H9 (cell line): ENCODE data around the gene DCAF7. TPM values are rescaled to one million over a fixed set of nuclear protein-coding genes. Genes with fewer than 3 reads are reported as not detected.

Source experiments
- DNase-seq: peaks from one replicate; pipeline ENCODE4 v3.0.0-alpha.2; 2017
- H2AFZ ChIP-seq: one replicate; pipeline ENCODE4 v1.6.1; 2013; ENCODE audit warnings: mild to moderate bottlenecking, low read length, control low read depth, moderate library complexity
- H2AK5ac ChIP-seq: 2 replicates; pipeline ENCODE4 v1.6.1; 2013; ENCODE audit warnings: low read length, control low read depth, mixed read lengths; ENCODE audit not compliant: insufficient read length
- H2BK120ac ChIP-seq: one replicate; pipeline ENCODE4 v1.6.1; 2013; ENCODE audit warnings: low read depth, mild to moderate bottlenecking, low read length, control low read depth, inconsistent platforms; ENCODE audit not compliant: poor library complexity, severe bottlenecking
- H2BK12ac ChIP-seq: 2 replicates; pipeline ENCODE4 v1.6.1; 2013; ENCODE audit warnings: low read length, control low read depth, mixed read lengths, low read depth; ENCODE audit not compliant: insufficient read length
- H2BK15ac ChIP-seq: 2 replicates; pipeline ENCODE4 v1.6.1; 2013; ENCODE audit warnings: low read depth, low read length, control low read depth
- H2BK20ac ChIP-seq: one replicate; pipeline ENCODE4 v1.6.1; 2013; ENCODE audit warnings: low read depth, mild to moderate bottlenecking, low read length, control low read depth, inconsistent platforms; ENCODE audit not compliant: poor library complexity, severe bottlenecking
- H2BK5ac ChIP-seq: 2 replicates; pipeline ENCODE4 v1.6.1; 2013; ENCODE audit warnings: low read length, control low read depth, mixed read lengths; ENCODE audit not compliant: insufficient read length
- H3K14ac ChIP-seq: 2 replicates; pipeline ENCODE4 v1.6.1; 2013; ENCODE audit warnings: low read length, control low read depth; ENCODE audit not compliant: insufficient read depth
- H3K18ac ChIP-seq: 2 replicates; pipeline ENCODE4 v1.6.1; 2013; ENCODE audit warnings: low read depth, mild to moderate bottlenecking, mixed read lengths, low read length, control low read depth; ENCODE audit not compliant: insufficient read length
- H3K23ac ChIP-seq: 2 replicates; pipeline ENCODE4 v1.6.1; 2013; ENCODE audit warnings: low read length, control low read depth, mixed read lengths, low read depth; ENCODE audit not compliant: insufficient read length
- H3K23me2 ChIP-seq: 2 replicates; pipeline ENCODE4 v1.6.1; 2013; ENCODE audit warnings: low read depth, mild to moderate bottlenecking, mixed read lengths, low read length, control low read depth; ENCODE audit not compliant: insufficient read length, poor library complexity, severe bottlenecking
- H3K27ac ChIP-seq: 2 replicates; pipeline ENCODE4 v1.5.1; 2013; ENCODE audit warnings: low read length, control low read depth, mixed read lengths, low read depth; ENCODE audit not compliant: insufficient read length
- H3K27me3 ChIP-seq: 2 replicates; pipeline ENCODE4 v1.6.1; 2013; ENCODE audit warnings: low read length, control low read depth, inconsistent platforms; ENCODE audit not compliant: insufficient read depth
- H3K4ac ChIP-seq: 2 replicates; pipeline ENCODE4 v1.6.1; 2013; ENCODE audit warnings: low read depth, mild to moderate bottlenecking, control low read depth, inconsistent platforms, low read length, moderate library complexity
- H3K4me1 ChIP-seq: 2 replicates; pipeline ENCODE4 v1.6.1; 2013; ENCODE audit warnings: low read length, control low read depth, inconsistent platforms; ENCODE audit not compliant: insufficient read depth
- H3K4me2 ChIP-seq: 2 replicates; pipeline ENCODE4 v1.6.1; 2013; ENCODE audit warnings: low read length, control low read depth, mixed read lengths; ENCODE audit not compliant: insufficient read length, insufficient read depth
- H3K56ac ChIP-seq: 2 replicates; pipeline ENCODE4 v1.6.1; 2013; ENCODE audit warnings: low read depth, mild to moderate bottlenecking, mixed read lengths, low read length, control low read depth; ENCODE audit not compliant: insufficient read length
- H3K79me1 ChIP-seq: 2 replicates; pipeline ENCODE4 v1.6.1; 2013; ENCODE audit warnings: low read depth, mild to moderate bottlenecking, moderate library complexity, low read length, control low read depth, inconsistent platforms; ENCODE audit not compliant: insufficient read depth, poor library complexity, severe bottlenecking
- H3K79me2 ChIP-seq: 2 replicates; pipeline ENCODE4 v1.6.1; 2013; ENCODE audit warnings: low read length, control low read depth, inconsistent platforms; ENCODE audit not compliant: insufficient read depth
- H3K9ac ChIP-seq: 2 replicates; pipeline ENCODE4 v1.6.1; 2013; ENCODE audit warnings: low read length, control low read depth, mixed read lengths; ENCODE audit not compliant: insufficient read length; ENCODE audit errors: extremely low read depth
- H3K9me3 ChIP-seq: one replicate; pipeline ENCODE4 v1.6.1; 2013; ENCODE audit warnings: low read depth, low read length, inconsistent platforms; ENCODE audit not compliant: control insufficient read depth
- H3T11ph ChIP-seq: one replicate; pipeline ENCODE4 v1.6.1; 2013; ENCODE audit warnings: mild to moderate bottlenecking, low read length, control low read depth, inconsistent platforms
- H4K20me1 ChIP-seq: one replicate; pipeline ENCODE4 v1.6.1; 2013; ENCODE audit not compliant: control insufficient read depth, insufficient read length, insufficient read depth
- H4K5ac ChIP-seq: 2 replicates; pipeline ENCODE4 v1.6.1; 2013; ENCODE audit warnings: low read depth, mild to moderate bottlenecking, mixed read lengths, low read length, control low read depth; ENCODE audit not compliant: insufficient read length
- H4K8ac ChIP-seq: replicated peaks from 2 replicates; pipeline ENCODE4 v1.6.1; 2013; ENCODE audit warnings: low read length, control low read depth, mixed read lengths, low read depth; ENCODE audit not compliant: insufficient read length
- H4K91ac ChIP-seq: 2 replicates; pipeline ENCODE4 v1.6.1; 2013; ENCODE audit warnings: low read depth, mild to moderate bottlenecking, moderate library complexity, mixed read lengths, low read length, control low read depth; ENCODE audit not compliant: insufficient read length
- H3K27ac Mint-ChIP-seq, 3 experiments: 2 replicates in 2 of 3; 3 replicates in 1 of 3; pipeline ENCODE4 v1.8.0; 2020 to 2021; ENCODE audit warnings: mixed read lengths in 3 of 3, mild to moderate bottlenecking in 1 of 3, moderate library complexity in 1 of 3
- H3K27me3 Mint-ChIP-seq: 2 replicates; pipeline ENCODE4 v1.8.0; 2021; ENCODE audit warnings: low read depth, mild to moderate bottlenecking, moderate library complexity, mixed read lengths
- H3K36me3 Mint-ChIP-seq, 3 experiments: 2 replicates in 2 of 3; 3 replicates in 1 of 3; pipeline ENCODE4 v1.8.0; 2020 to 2021; ENCODE audit warnings: low read depth in 3 of 3, mixed read lengths in 3 of 3; ENCODE audit not compliant: insufficient read depth in 1 of 3
- H3K4me1 Mint-ChIP-seq, 2 experiments: 2 replicates each; pipeline ENCODE4 v1.8.0; 2020; ENCODE audit warnings: mixed read lengths in 2 of 2
- H3K4me3 Mint-ChIP-seq, 2 experiments: 2 replicates in 1 of 2; 3 replicates in 1 of 2; pipeline ENCODE4 v1.8.0; 2020 to 2021; ENCODE audit warnings: mild to moderate bottlenecking in 2 of 2, mixed read lengths in 2 of 2, moderate library complexity in 1 of 2
- H3K9me3 Mint-ChIP-seq, 2 experiments: 2 replicates in 1 of 2; 3 replicates in 1 of 2; pipeline ENCODE4 v1.8.0; 2020; ENCODE audit warnings: mild to moderate bottlenecking in 2 of 2, mixed read lengths in 2 of 2, moderate library complexity in 1 of 2
- WGBS: extraction: QIAGEN DNeasy Blood & Tissue Kit; methylation state at CpG from one replicate; pipeline ENCODE4 v1.1.7; 2013; ENCODE audit warnings: missing lambda C conversion rate, low lambda C conversion rate, mixed read lengths; ENCODE audit not compliant: insufficient read length; ENCODE audit errors: extremely low coverage; 5-methylcytosine and 5-hydroxymethylcytosine counted together
- total RNA-seq: library from RNA; stranded (reverse); gene quantifications from 2 replicates; pipeline ENCODE4 v1.2.1, GENCODE V29; 2021
- TF ChIP-seq, protein P1 (sequence below): fragments of 200-600 bp; sonication (generic); conservative IDR thresholded peaks from 3 replicates; pipeline ENCODE4 v1.8.0; 2021; ENCODE audit warnings: antibody characterized with exemption, mild to moderate bottlenecking

DCAF7 gene
- total RNA-seq, 1 experiment from 2014 or later, result 86.2 TPM

DNA sequence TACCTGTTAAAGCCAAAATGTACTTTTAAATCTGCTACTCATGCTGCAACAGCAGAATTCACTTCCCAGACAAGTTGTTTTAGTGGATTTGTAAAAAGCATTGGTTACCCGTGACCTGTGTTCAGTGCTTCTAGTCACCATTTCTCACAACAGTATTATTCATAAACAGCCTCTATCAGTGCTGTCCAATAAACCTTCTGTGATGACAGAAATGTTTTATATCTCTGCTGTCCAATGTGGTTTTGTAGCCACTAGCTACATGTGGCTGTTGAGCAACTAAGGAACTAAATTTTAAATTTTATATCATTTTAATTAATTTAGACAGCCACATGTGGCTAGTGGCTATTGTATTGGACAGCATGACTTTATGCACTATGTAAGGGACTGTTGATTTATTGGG, 84.5 kb downstream of the DCAF7 start:
- Histone ChIP-seq H3K27me3 (no peaks in the 10 kb centered on the region), H2BK5ac (no peak overlapping the region), H4K5ac (no peak overlapping the region), H3K79me1 (no peaks in the 10 kb centered on the region), H2BK120ac (no peak overlapping the region), H3K79me2 (no peaks in the 10 kb centered on the region), H3K9me3 (no peaks in the 10 kb centered on the region), H3K56ac (no peak overlapping the region), H2BK15ac (no peak overlapping the region), H2AK5ac (no peak overlapping the region), H3K18ac (no peak overlapping the region), H2BK12ac (no peak overlapping the region), H2AFZ (no peak overlapping the region), H3K9ac (no peak overlapping the region), H3T11ph (no peak overlapping the region), H4K91ac (no peak overlapping the region), H3K4ac (no peak overlapping the region), H3K4me1 (peaks cover 10% of the 10 kb centered on the region; the same call in 1 of the 2 replicates), H3K4me2 (no peak overlapping the region), H3K23me2 (no peaks in the 10 kb centered on the region), H3K27ac (no peak overlapping the region), H3K23ac (no peak overlapping the region), H3K14ac (no peak overlapping the region), H4K20me1 (no peaks in the 10 kb centered on the region), H4K8ac (no peak overlapping the region), H2BK20ac (no peak overlapping the region)
- Mint-ChIP-seq H3K36me3 (peaks cover 4 to 27% (median 17%) of the 10 kb centered on the region in 3 experiments; a peak in 6 of 7 replicates), H3K4me1 (peaks cover 42 to 50% of the 10 kb centered on the region in 2 experiments), H3K4me3 (no peak overlapping the region), H3K9me3 (no peaks in the 10 kb centered on the region), H3K27me3 (no peaks in the 10 kb centered on the region), H3K27ac (no peak overlapping the region)
- DNase-seq, result no peak
- TF ChIP-seq, protein P1, sequence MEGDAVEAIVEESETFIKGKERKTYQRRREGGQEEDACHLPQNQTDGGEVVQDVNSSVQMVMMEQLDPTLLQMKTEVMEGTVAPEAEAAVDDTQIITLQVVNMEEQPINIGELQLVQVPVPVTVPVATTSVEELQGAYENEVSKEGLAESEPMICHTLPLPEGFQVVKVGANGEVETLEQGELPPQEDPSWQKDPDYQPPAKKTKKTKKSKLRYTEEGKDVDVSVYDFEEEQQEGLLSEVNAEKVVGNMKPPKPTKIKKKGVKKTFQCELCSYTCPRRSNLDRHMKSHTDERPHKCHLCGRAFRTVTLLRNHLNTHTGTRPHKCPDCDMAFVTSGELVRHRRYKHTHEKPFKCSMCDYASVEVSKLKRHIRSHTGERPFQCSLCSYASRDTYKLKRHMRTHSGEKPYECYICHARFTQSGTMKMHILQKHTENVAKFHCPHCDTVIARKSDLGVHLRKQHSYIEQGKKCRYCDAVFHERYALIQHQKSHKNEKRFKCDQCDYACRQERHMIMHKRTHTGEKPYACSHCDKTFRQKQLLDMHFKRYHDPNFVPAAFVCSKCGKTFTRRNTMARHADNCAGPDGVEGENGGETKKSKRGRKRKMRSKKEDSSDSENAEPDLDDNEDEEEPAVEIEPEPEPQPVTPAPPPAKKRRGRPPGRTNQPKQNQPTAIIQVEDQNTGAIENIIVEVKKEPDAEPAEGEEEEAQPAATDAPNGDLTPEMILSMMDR, result no peak
- WGBS, result no CpG with 5 or more reads among the region's 1 CpG
